Choroid plexus epithelial cell (primary cell): Measurements from ENCODE around the gene CTIF.

Experiments
- DNase-seq: peaks from one replicate; pipeline ENCODE4 v3.0.0-alpha.2; 2010; ENCODE audit warnings: low read depth
- H3K4me3 ChIP-seq: 2 replicates; pipeline ENCODE4 v1.5.1; 2011; ENCODE audit warnings: low read depth, mild to moderate bottlenecking, control low read depth, low read length, moderate library complexity
- CTCF ChIP-seq: conservative IDR thresholded peaks from 2 replicates; pipeline ENCODE4 v1.5.1; 2011; ENCODE audit warnings: low read depth, mild to moderate bottlenecking, control low read depth, inconsistent platforms, low read length, moderate library complexity

CTIF gene

GRCh38 chr18:48834413-48835031 is 295.7 kb downstream of the CTIF start:
- TF ChIP-seq CTCF: no peak

GRCh38 chr18:48835119-48835518 is 296.3 kb downstream of the CTIF start:
- TF ChIP-seq CTCF: no peak
- no peak for DNase-seq
- no peak overlapping the region for H3K4me3 ChIP-seq

More at GRCh38 chr18:48834413-48835031, 295.7 kb downstream of the CTIF start:
- H3K4me3 ChIP-seq: no peak overlapping the region
- DNase-seq: peak; percentile 93

GRCh38 chr18:48835745-48836170 is 296.9 kb downstream of the CTIF start:
- DNase-seq: no peak
- H3K4me3 ChIP-seq: no peak overlapping the region
- no peak for TF ChIP-seq CTCF

GRCh38 chr18:48836231-48836805 is 297.5 kb downstream of the CTIF start:
- no peak overlapping the region for H3K4me3 ChIP-seq
- no peak for DNase-seq
- no peak for TF ChIP-seq CTCF

- no peak for TF ChIP-seq CTCF
- H3K4me3 ChIP-seq: no peak overlapping the region
- DNase-seq: no peak
These were observed 298.2 kb downstream of the CTIF start for GRCh38 chr18:48836806-48837615.

- no peak for TF ChIP-seq CTCF
- DNase-seq: no peak
- no peak overlapping the region for H3K4me3 ChIP-seq
These were observed 298.8 kb downstream of the CTIF start for GRCh38 chr18:48837676-48838075.
